ENCODE results near the gene PTPRK.

Gene PTPRK

GRCh38 chr6:128249429-128249828 lies 271.0 kb downstream of the PTPRK start:
- no peaks in the 10 kb centered on the region for H3K27me3 ChIP-seq (ENCODE audit: control insufficient read depth in 5 of 5, insufficient read depth in 4 of 5, low read length in 5 of 5)
- H3K9me3 ChIP-seq (ENCODE audit: control insufficient read depth in 5 of 5, low read length in 5 of 5), result no peaks in the 10 kb centered on the region
- H3K4me3 ChIP-seq (ENCODE audit: low read depth in 1 of 5, low read length in 5 of 5), result no peak overlapping the region
- H3K36me3 ChIP-seq (ENCODE audit: control insufficient read depth in 5 of 5, insufficient read depth in 5 of 5, low read length in 5 of 5), result no peaks in the 10 kb centered on the region
- H3K4me1 ChIP-seq (ENCODE audit: control insufficient read depth in 5 of 5, insufficient read depth in 5 of 5, low read length in 5 of 5), result no peaks in the 10 kb centered on the region
- H3K27ac ChIP-seq (ENCODE audit: low read depth, low read length), result no peak overlapping the region
- no peak overlapping the region for H3K9ac ChIP-seq (ENCODE audit: low read length in 5 of 5)

- Histone ChIP-seq H3K27ac (ENCODE audit: low read depth, low read length) (no peak overlapping the region), H3K9me3 (ENCODE audit: control insufficient read depth in 5 of 5, low read length in 5 of 5) (no peaks in the 10 kb centered on the region), H3K36me3 (ENCODE audit: control insufficient read depth in 5 of 5, insufficient read depth in 5 of 5, low read length in 5 of 5) (no peaks in the 10 kb centered on the region), H3K9ac (ENCODE audit: low read length in 5 of 5) (no peak overlapping the region), H3K27me3 (ENCODE audit: control insufficient read depth in 5 of 5, insufficient read depth in 4 of 5, low read length in 5 of 5) (no peaks in the 10 kb centered on the region), H3K4me1 (ENCODE audit: control insufficient read depth in 5 of 5, insufficient read depth in 5 of 5, low read length in 5 of 5) (no peaks in the 10 kb centered on the region), H3K4me3 (ENCODE audit: low read depth in 1 of 5, low read length in 5 of 5) (no peak overlapping the region)
Observed at GRCh38 chr6:128246472-128247260, 273.7 kb downstream of the PTPRK start.

- Histone ChIP-seq H3K27me3 (ENCODE audit: control insufficient read depth in 5 of 5, insufficient read depth in 4 of 5, low read length in 5 of 5) (no peaks in the 10 kb centered on the region), H3K4me1 (ENCODE audit: control insufficient read depth in 5 of 5, insufficient read depth in 5 of 5, low read length in 5 of 5) (peaks cover 0 to 7% (median 3%) of the 10 kb centered on the region in 5 donors), H3K27ac (ENCODE audit: low read depth, low read length) (no peak overlapping the region), H3K36me3 (ENCODE audit: control insufficient read depth in 5 of 5, insufficient read depth in 5 of 5, low read length in 5 of 5) (no peaks in the 10 kb centered on the region), H3K9me3 (ENCODE audit: control insufficient read depth in 5 of 5, low read length in 5 of 5) (no peaks in the 10 kb centered on the region), H3K9ac (ENCODE audit: low read length in 5 of 5) (no peak overlapping the region), H3K4me3 (ENCODE audit: low read depth in 1 of 5, low read length in 5 of 5) (no peak overlapping the region)
Observed at GRCh38 chr6:128244751-128245405, 275.5 kb downstream of the PTPRK start.

DNA sequence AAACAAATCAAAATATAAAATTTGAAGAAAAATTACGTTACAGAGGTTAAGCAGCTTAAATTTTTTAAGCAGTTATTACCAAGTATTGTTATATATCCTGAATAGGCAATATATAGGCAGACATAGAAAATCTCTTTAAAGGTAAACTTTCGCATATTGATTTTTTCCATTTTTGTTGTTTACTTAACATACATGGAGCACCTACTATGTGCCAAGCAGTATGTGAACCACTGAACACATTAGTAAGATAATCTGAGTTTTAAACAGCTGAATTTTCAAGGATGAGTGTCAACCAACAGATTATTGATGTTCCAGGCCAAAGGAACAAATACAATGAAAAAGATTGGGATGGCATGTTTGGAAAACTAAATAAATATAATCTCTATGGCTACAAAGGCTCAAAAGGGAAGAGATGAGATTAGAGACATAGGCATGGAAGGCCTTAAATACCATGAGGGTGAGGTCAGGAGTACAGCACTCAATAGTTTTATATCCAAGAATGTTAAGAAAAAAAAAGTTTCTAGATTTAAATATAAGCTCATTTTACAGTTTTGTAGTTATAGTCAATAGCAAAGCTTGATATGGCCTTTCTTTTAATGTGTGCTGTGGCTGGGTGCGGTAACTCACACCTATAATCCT lies 277.5 kb downstream of the PTPRK start:
- Histone ChIP-seq H3K27me3 (ENCODE audit: control insufficient read depth in 5 of 5, insufficient read depth in 4 of 5, low read length in 5 of 5) (no peaks in the 10 kb centered on the region), H3K4me1 (ENCODE audit: control insufficient read depth in 5 of 5, insufficient read depth in 5 of 5, low read length in 5 of 5) (peaks cover 0 to 15% (median 4%) of the 10 kb centered on the region in 5 donors), H3K27ac (ENCODE audit: low read depth, low read length) (no peak overlapping the region), H3K9me3 (ENCODE audit: control insufficient read depth in 5 of 5, low read length in 5 of 5) (no peaks in the 10 kb centered on the region), H3K9ac (ENCODE audit: low read length in 5 of 5) (no peak overlapping the region), H3K36me3 (ENCODE audit: control insufficient read depth in 5 of 5, insufficient read depth in 5 of 5, low read length in 5 of 5) (no peaks in the 10 kb centered on the region), H3K4me3 (ENCODE audit: low read depth in 1 of 5, low read length in 5 of 5) (no peak overlapping the region)

- H3K9me3 ChIP-seq (ENCODE audit: control insufficient read depth in 5 of 5, low read length in 5 of 5), result no peaks in the 10 kb centered on the region
- no peak overlapping the region for H3K4me3 ChIP-seq (ENCODE audit: low read depth in 1 of 5, low read length in 5 of 5)
- no peak overlapping the region for H3K9ac ChIP-seq (ENCODE audit: low read length in 5 of 5)
- no peaks in the 10 kb centered on the region for H3K36me3 ChIP-seq (ENCODE audit: control insufficient read depth in 5 of 5, insufficient read depth in 5 of 5, low read length in 5 of 5)
- no peaks in the 10 kb centered on the region for H3K27me3 ChIP-seq (ENCODE audit: control insufficient read depth in 5 of 5, insufficient read depth in 4 of 5, low read length in 5 of 5)
- H3K27ac ChIP-seq (ENCODE audit: low read depth, low read length), result no peak overlapping the region
- peaks cover 0 to 15% (median 4%) of the 10 kb centered on the region in 5 donors for H3K4me1 ChIP-seq (ENCODE audit: control insufficient read depth in 5 of 5, insufficient read depth in 5 of 5, low read length in 5 of 5)
Observed at GRCh38 chr6:128241216-128241615, 279.2 kb downstream of the PTPRK start.

- Histone ChIP-seq H3K4me3 (ENCODE audit: low read depth in 1 of 5, low read length in 5 of 5) (no peak overlapping the region), H3K27ac (ENCODE audit: low read depth, low read length) (no peak overlapping the region), H3K27me3 (ENCODE audit: control insufficient read depth in 5 of 5, insufficient read depth in 4 of 5, low read length in 5 of 5) (no peaks in the 10 kb centered on the region), H3K9me3 (ENCODE audit: control insufficient read depth in 5 of 5, low read length in 5 of 5) (no peaks in the 10 kb centered on the region), H3K4me1 (ENCODE audit: control insufficient read depth in 5 of 5, insufficient read depth in 5 of 5, low read length in 5 of 5) (peaks cover 0 to 15% (median 4%) of the 10 kb centered on the region in 5 donors), H3K9ac (ENCODE audit: low read length in 5 of 5) (no peak overlapping the region), H3K36me3 (ENCODE audit: control insufficient read depth in 5 of 5, insufficient read depth in 5 of 5, low read length in 5 of 5) (no peaks in the 10 kb centered on the region)
Observed at GRCh38 chr6:128240024-128240428, 280.4 kb downstream of the PTPRK start.

GRCh38 chr6:128239146-128239545 lies 281.3 kb downstream of the PTPRK start:
- H3K27me3 ChIP-seq (ENCODE audit: control insufficient read depth in 5 of 5, insufficient read depth in 4 of 5, low read length in 5 of 5), result no peaks in the 10 kb centered on the region
- H3K4me3 ChIP-seq (ENCODE audit: low read depth in 1 of 5, low read length in 5 of 5), result no peak overlapping the region
- H3K27ac ChIP-seq (ENCODE audit: low read depth, low read length), result no peak overlapping the region

GRCh38 chr6:128238225-128238624 lies 282.2 kb downstream of the PTPRK start:
- no peak overlapping the region for H3K27ac ChIP-seq (ENCODE audit: low read depth, low read length)
- peaks cover 0 to 15% (median 4%) of the 10 kb centered on the region in 5 donors for H3K4me1 ChIP-seq (ENCODE audit: control insufficient read depth in 5 of 5, insufficient read depth in 5 of 5, low read length in 5 of 5)
- H3K27me3 ChIP-seq (ENCODE audit: control insufficient read depth in 5 of 5, insufficient read depth in 4 of 5, low read length in 5 of 5), result no peaks in the 10 kb centered on the region
- H3K36me3 ChIP-seq (ENCODE audit: control insufficient read depth in 5 of 5, insufficient read depth in 5 of 5, low read length in 5 of 5), result no peaks in the 10 kb centered on the region
- no peak overlapping the region for H3K4me3 ChIP-seq (ENCODE audit: low read depth in 1 of 5, low read length in 5 of 5)
- no peaks in the 10 kb centered on the region for H3K9me3 ChIP-seq (ENCODE audit: control insufficient read depth in 5 of 5, low read length in 5 of 5)
- H3K9ac ChIP-seq (ENCODE audit: low read length in 5 of 5), result no peak overlapping the region

More at GRCh38 chr6:128239146-128239545, 281.3 kb downstream of the PTPRK start:
- Histone ChIP-seq H3K36me3 (ENCODE audit: control insufficient read depth in 5 of 5, insufficient read depth in 5 of 5, low read length in 5 of 5) (no peaks in the 10 kb centered on the region), H3K9me3 (ENCODE audit: control insufficient read depth in 5 of 5, low read length in 5 of 5) (no peaks in the 10 kb centered on the region), H3K4me1 (ENCODE audit: control insufficient read depth in 5 of 5, insufficient read depth in 5 of 5, low read length in 5 of 5) (peaks cover 0 to 15% (median 4%) of the 10 kb centered on the region in 5 donors), H3K9ac (ENCODE audit: low read length in 5 of 5) (no peak overlapping the region)

DNA sequence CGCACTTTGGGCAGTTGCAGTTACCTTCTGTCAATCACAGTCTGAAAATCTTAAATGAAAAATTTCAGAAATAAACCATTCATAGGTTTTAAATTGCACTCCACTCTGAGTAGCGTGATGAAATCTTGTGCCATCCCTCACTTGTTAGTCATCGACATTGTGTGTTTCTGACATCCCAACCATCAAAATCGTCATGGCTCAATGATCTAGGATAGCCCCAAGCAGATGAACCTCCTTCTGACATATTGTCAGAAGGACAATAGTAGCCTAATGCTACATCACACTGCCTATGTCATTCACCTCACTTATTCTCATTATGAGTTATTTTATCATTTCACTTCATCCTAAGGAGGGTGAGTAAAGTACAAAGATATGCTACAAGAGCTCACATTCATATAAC lies 284.8 kb downstream of the PTPRK start:
- no peaks in the 10 kb centered on the region for H3K9me3 ChIP-seq (ENCODE audit: control insufficient read depth in 5 of 5, low read length in 5 of 5)
- no peaks in the 10 kb centered on the region for H3K27me3 ChIP-seq (ENCODE audit: control insufficient read depth in 5 of 5, insufficient read depth in 4 of 5, low read length in 5 of 5)
- H3K4me1 ChIP-seq (ENCODE audit: control insufficient read depth in 5 of 5, insufficient read depth in 5 of 5, low read length in 5 of 5), result peaks cover 0 to 15% (median 4%) of the 10 kb centered on the region in 5 donors
- no peak overlapping the region for H3K27ac ChIP-seq (ENCODE audit: low read depth, low read length)
- H3K4me3 ChIP-seq (ENCODE audit: low read depth in 1 of 5, low read length in 5 of 5), result no peak overlapping the region
- no peak overlapping the region for H3K9ac ChIP-seq (ENCODE audit: low read length in 5 of 5)
- no peaks in the 10 kb centered on the region for H3K36me3 ChIP-seq (ENCODE audit: control insufficient read depth in 5 of 5, insufficient read depth in 5 of 5, low read length in 5 of 5)

GRCh38 chr6:128233531-128233930 lies 286.9 kb downstream of the PTPRK start:
- Histone ChIP-seq H3K4me3 (ENCODE audit: low read depth in 1 of 5, low read length in 5 of 5) (no peak overlapping the region), H3K4me1 (ENCODE audit: control insufficient read depth in 5 of 5, insufficient read depth in 5 of 5, low read length in 5 of 5) (no peaks in the 10 kb centered on the region), H3K9me3 (ENCODE audit: control insufficient read depth in 5 of 5, low read length in 5 of 5) (no peaks in the 10 kb centered on the region), H3K27me3 (ENCODE audit: control insufficient read depth in 5 of 5, insufficient read depth in 4 of 5, low read length in 5 of 5) (no peaks in the 10 kb centered on the region), H3K9ac (ENCODE audit: low read length in 5 of 5) (no peak overlapping the region), H3K27ac (ENCODE audit: low read depth, low read length) (no peak overlapping the region), H3K36me3 (ENCODE audit: control insufficient read depth in 5 of 5, insufficient read depth in 5 of 5, low read length in 5 of 5) (no peaks in the 10 kb centered on the region)

Data from subcutaneous abdominal adipose tissue (tissue), 5 donors.